DMS79 treated with DMSO at 0.1 percent for 48 hours (cell line): ENCODE measurements around the gene RAPGEF5.

ENCODE experiments used
- DNase-seq: peaks from one replicate; lab custom pipeline; 2025; lab: John Stamatoyannopoulos, UW

The RAPGEF5 gene

DNA sequence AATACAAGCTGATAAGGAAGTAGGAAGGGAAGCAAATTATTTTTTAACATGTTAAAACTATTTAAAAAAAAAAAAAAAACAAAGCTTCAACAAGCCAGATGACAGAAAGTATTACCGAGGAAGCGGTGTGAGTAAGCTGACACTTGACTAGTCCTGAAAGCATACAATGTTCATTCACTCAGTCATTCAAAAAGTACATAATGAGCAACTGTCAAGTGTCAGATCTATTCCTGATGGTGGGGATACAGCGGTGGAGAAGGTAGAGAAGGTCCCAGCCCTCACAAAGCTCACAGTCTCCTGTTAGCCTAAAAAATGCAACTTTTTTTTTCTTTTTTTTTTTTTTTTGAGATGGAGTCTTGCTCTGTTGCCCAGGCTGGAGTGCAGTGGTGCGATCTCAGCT is 40.0 kb downstream of the RAPGEF5 start:
- DNase-seq = no peak

- no peak for DNase-seq
Observed at GRCh38 chr7:22307816-22308215, 49.1 kb downstream of the RAPGEF5 start.

- no peak for DNase-seq
Observed at GRCh38 chr7:22305706-22306105, 51.2 kb downstream of the RAPGEF5 start.

DNA sequence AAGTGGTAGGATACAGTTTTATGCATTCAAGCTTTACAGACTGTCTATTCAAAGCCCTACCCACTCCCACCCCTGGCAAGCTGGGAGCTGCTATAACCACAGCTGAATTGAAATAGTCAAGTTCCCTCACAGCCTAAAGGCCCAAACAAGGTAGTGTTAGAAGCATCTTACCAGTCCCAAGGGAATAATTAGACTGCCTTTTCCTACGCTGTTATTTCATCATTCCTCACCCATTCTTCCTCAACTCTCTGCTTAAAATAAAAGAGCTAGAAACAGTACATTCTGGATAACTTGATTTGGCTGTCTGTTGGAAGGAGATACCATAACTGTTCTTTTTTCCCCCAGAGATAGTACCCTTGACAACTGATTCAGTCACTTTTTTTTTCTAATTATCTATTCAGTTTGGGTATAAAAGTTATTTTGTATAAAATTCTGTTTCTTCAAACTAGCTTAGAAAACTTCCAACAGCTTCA is 54.0 kb downstream of the RAPGEF5 start:
- no peak for DNase-seq

DNA sequence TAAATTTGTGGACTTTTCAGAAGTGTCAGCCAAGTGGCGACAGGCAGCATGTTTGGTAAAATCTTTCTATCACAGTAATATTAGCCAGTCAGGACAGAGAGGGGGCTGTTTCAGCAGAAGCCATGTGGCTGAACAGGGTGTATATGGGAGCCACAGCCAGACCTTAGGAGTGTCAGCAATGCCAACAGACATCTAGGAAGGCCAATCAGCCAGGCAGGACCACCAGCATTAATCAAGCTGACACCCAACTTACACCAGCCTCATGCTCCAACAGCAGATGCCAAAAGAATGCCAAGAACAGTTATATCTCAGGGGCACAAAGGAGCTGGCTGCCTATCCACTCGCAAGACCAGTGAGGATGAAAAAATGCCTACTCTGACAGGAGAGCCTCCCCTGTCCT is 54.8 kb downstream of the RAPGEF5 start:
- DNase-seq = no peak

DNA sequence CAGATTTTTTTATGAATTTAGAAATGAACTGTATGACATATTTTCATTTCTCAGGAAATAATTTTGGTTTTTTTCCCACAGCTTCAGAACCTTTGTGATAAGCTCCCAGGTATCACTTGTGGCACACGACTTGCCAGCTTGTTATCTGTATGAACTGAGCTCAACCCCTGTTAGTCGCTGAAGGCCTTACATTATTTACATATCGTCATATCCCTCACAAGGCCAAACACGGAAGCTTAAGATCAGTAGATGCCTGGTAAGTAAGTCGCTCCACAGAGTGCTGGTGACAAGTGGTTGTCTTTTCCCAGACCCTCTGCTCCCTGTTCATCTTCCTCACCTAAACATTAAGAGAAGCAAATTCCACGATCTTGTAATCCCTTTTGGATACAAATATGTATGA is 55.2 kb downstream of the RAPGEF5 start:
- DNase-seq = no peak

- no peak for DNase-seq
Observed at GRCh38 chr7:22300839-22301238, 56.1 kb downstream of the RAPGEF5 start.

DNA sequence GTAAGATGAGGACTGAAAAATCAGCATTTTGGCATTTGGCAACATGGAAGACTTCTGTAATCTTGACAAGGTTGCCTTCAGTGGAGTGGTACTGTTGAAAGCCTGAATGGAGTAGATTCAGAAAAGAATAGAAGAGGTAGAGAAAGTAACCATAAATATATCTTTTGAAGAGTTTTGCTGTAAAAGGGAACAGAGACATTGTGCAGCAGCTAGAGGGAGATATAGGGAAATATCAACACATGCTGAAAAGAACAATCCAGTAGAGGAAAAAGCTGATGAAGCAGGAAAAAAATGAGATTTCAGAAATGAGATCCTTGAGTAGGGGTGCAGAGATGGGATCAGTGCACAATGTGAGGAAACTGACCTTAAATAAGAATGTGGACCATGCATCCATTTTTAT is 60.0 kb downstream of the RAPGEF5 start:
- DNase-seq = no peak

DNA sequence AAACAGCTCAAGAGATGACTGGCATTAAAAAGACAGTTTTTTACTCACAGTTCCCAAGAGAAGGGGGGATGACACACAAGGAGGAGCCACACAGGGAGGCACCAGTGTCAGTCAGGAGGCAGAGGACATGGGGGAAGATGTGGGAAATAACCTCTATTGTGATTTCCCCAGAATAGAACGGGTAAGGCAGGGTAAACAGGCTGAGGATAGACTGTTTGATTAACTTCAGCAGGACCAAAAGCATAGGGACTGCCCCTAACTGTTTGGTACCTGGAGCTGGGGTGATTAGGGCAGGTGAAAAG is 60.7 kb downstream of the RAPGEF5 start:
- no peak for DNase-seq

DNA sequence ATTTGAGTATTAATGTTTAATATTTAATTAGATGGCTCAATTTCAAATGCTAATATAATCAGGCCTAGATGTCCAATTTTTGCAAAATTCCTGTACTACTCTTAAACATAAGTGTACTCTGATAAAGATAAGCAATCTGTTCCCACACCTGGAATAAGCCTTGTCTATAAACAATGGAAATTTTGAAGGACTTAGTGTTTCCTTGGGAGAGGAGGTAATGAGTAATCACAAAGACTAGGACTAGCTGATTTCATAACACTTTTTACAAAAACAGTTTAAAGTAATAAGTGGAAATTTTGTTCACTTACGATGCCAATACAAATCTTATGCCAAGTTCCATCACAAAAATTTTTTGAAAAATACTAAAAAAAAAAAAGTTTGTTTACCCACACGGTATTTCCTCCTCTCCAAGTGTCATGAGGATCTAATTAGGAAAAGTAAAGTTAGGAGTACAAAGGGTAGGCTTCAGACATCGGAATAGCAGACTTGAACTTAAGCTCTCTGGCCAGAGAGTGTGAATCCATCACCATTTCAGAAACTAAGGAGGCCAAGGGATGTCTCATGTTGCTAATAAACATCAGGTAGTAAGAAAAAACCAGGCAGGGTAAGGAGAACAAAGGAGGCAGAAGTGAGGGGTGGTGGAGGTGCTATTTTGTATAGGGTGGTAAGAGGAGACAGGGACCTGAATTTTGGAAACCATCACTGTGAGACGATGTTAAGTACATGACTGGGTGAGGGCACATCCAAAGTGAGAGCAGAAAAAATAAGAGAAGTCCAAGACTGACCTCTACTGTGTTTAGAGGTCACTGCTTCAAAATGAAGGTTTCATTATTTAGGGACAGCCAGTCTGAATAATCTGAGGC is 61.3 kb downstream of the RAPGEF5 start:
- DNase-seq = no peak

DNA sequence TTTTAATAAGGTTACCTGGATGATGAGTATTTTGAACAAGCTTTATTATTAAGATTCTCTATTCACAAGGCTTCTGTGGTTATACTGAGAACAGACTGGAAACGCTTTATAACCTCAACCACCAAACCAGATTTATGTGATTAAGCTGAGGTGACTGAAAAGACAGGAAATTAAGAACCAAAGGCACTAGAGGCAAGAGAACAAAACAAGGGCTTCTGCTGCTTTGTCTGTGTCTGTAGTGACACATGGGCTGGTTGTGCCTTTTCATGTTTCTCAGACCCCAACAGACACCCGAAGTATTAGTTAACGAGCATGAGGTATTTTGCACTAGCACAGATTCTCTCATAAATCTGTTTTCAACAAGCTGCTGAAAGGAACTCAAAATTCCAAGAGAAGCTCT is 64.4 kb downstream of the RAPGEF5 start:
- no peak for DNase-seq

- no peak for DNase-seq
Observed at GRCh38 chr7:22291977-22292376, 65.0 kb downstream of the RAPGEF5 start.

DNA sequence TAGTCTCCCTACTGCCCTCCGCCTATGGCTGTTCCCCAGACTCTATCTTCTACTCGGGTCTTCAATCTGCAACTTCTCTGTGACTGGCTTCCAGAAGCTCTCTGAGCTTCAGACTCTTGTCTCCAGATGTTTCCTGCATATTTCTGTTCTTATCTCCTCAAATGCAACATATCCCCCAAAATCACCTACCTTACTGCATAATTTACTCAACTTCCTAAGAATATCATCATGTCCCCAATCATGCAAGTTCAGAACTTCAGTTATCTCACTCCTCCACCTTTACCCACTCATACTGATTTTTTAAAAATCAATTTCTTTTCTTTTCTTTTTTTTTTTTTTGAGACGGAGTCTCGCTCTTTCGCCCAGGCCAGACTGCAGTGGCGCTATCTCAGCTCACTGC is 68.8 kb downstream of the RAPGEF5 start:
- DNase-seq = no peak

DNA sequence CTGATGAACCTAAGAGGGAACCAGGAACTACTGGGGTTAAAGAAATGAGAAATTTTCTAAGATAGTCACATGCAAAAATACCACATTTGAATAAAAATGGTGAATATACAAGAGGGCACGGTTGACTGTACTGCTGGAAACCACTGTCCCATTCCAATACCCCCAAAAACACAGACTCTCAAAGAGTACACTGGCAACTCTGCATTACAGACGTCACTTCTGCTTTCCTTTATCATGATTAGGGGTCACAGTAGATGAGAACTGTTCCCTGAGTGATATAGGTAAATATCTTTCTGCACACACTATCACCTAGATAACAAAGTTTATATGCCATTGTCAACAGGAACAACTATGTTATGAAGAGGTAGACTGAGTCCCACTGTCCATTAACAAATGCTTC is 69.5 kb downstream of the RAPGEF5 start:
- DNase-seq = no peak

GRCh38 chr7:22286436-22286835 is 70.5 kb downstream of the RAPGEF5 start:
- DNase-seq = no peak

- DNase-seq = no peak
Observed at GRCh38 chr7:22281481-22281880, 75.5 kb downstream of the RAPGEF5 start.

DNA sequence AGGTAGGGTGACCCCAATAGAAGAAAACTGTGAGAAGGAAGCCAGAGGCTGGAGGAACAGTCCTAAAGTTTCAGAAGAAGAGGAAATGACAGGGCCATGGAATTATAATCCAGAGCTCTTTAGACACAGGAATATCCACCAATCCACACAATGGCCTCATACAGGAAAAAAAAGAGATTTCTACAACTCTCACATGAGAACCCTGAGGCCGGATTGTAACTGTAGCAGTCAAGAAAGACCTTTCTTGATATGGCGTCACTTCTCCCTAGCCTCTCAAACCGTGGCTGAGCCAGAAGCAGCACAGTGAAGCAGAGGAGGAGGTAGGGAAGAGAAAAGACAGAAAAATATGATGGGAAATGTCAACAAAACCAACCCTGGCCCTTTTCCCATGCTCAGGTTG is 76.9 kb downstream of the RAPGEF5 start:
- DNase-seq = no peak

- DNase-seq = no peak
Observed at GRCh38 chr7:22278660-22279059, 78.3 kb downstream of the RAPGEF5 start.

DNA sequence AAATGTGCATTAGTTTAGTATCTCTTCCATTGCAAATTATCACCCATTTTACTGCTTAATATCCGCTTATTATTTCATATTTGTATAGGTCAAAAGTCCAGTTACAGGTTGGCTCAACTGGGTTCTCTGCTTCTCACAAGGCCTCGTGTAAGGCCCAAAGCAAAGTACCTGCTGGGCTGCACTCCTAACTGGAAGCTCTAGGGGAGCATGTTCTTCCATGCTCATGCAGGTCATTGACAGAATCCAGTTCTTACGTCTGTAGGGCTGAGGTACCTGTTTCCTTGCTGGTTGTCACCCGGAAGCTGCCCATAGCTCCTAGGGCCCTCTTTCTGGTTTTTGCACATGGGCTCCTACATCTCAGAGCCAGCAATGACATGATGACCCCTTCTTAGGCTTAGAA is 79.6 kb downstream of the RAPGEF5 start:
- no peak for DNase-seq

DNA sequence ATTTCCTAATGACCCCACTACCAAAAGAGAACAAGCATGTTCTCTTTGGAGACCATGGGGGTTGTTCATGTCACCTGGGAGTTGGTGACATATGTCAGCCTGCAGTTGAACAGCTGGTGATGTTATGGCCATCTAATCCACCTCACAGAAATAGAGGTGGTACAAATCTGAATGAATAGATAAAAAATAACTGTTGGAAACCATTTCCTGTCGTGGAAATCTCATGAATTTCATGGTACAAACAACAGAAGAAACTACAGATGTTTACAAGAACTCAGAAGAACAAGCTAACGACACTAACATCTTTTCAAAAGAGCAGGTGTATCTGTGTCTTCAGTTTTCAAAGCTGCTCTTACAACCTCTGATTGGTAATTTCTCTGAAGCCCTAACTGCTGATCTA is 81.3 kb downstream of the RAPGEF5 start:
- DNase-seq = no peak

DNA sequence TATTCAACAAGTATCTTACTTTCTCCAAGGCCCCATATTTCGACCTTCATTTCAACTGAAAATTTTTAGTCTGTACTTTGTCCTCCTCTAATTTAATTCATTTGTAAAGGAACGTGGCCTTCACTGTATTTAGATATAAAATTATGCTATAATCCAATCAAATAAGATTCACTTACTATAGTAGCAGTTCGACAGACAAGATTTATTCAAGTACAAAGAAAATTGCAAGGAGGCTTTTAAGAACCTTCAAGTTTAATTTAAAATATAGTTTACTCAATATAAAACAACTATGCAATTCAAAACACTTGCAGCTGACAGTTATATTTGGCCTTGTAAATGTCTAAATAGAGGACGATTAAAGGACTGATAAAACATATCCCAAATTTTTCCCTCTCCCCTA is 85.6 kb downstream of the RAPGEF5 start:
- no peak for DNase-seq

DNA sequence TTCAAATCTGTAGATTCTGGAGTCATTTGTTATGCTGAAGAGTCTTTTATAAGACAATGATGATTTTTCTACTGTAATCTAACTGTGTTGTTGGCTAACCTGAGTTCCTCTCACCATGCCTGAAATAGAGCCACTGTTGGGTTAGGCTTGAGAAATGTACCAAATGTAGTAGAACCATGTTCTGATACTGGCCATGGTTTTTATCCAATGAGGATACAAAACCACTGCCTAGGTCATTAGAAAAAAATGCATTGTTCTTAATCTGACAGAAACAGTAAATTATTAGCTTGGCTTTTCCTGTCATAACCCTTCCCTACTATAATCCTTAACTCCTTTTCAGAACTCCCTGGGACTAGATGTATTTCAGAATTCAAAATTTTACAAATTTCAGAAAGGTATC is 86.6 kb downstream of the RAPGEF5 start:
- no peak for DNase-seq

DNA sequence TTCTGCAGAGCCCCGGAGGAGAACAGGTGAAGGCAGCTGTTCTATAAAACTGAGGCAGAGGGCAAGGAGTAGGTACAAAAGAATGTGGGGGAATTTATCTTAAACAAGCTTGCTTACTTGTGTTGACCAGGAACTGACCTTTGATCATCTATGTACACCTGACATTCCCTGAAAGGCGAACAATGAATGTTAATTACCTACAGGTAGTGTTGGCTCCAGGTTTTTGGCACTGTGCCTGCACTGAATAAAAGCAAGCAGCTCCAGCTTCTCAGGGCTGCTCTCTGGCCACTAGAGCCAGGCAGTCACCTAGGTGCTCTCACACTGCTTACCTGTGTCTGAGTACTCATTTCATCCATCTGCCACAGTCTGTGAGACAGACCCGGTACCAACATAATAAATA is 87.0 kb downstream of the RAPGEF5 start:
- no peak for DNase-seq

DNA sequence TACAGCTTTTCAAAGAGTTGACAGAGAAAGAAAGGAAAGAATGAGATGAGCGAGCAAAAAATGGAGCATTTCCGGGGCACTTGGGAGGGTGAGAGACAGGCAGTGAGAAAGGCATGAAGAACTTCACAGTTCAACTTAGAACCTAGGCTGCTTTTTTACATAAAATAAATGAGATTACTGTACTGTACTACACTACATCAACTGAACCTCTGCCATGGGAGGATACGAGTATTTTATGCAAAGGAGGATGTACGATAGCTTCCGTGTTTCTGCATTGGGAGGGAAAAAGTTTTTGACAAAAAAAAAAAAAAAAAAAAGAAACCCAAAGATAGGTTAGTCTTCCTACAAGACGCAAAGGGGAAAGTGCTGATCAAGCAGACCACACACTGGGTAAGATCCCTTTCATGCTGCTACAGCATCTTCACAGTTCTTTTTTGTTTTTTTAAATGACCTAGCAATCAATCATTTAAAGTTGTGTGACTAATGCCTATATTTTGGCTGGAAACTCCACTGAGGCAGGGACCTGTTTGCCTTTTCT is 88.0 kb downstream of the RAPGEF5 start:
- DNase-seq = no peak
